B cell (primary cell): ENCODE measurements around the gene STXBP6.

Experiments used
- EZH2 ChIP-seq: IDR thresholded peaks from 2 replicates; pipeline ENCODE4 v1.6.1; 2012; ENCODE audit warnings: borderline replicate concordance, low read depth, mild to moderate bottlenecking, moderate library complexity, low read length; ENCODE audit not compliant: insufficient read depth, poor library complexity, severe bottlenecking
- TF ChIP-seq, protein P1 (sequence below): fragments of 200-600 bp; IDR thresholded peaks from one replicate; pipeline ENCODE4 v1.8.0; 2022; ENCODE audit warnings: antibody characterized with exemption, mild to moderate bottlenecking

GRCh38 chr14:24879661-24880386, 170.1 kb downstream of the STXBP6 start:
- TF ChIP-seq, protein P1, sequence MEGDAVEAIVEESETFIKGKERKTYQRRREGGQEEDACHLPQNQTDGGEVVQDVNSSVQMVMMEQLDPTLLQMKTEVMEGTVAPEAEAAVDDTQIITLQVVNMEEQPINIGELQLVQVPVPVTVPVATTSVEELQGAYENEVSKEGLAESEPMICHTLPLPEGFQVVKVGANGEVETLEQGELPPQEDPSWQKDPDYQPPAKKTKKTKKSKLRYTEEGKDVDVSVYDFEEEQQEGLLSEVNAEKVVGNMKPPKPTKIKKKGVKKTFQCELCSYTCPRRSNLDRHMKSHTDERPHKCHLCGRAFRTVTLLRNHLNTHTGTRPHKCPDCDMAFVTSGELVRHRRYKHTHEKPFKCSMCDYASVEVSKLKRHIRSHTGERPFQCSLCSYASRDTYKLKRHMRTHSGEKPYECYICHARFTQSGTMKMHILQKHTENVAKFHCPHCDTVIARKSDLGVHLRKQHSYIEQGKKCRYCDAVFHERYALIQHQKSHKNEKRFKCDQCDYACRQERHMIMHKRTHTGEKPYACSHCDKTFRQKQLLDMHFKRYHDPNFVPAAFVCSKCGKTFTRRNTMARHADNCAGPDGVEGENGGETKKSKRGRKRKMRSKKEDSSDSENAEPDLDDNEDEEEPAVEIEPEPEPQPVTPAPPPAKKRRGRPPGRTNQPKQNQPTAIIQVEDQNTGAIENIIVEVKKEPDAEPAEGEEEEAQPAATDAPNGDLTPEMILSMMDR, result no peak
- no peak for TF ChIP-seq EZH2
